ENCODE measurements around the gene MEF2B.

The MEF2B gene

DNA sequence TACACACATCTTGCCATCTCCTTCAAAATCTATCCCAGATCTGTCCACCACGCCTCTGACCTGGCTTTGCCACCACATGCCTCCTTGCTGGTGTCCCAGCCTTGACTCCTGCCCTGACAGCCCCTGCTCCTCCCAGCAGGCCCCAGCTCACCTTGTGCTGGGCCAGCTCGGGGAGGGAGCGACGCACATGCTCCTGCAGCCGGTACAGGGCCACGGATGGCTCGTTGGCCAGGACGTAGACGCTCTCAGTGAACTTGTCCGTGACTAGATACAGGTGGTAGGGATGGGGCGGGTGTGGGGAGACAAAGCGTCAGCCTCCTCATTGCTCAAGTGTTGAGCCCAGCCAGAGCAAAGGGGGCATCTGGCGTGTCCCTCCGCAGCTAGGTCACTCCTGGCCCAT, 16.7 kb upstream of the MEF2B start:
- TF ChIP-seq EZH2 (IDR thresholded peaks at IDR 0.05; ENCODE audit: borderline replicate concordance, low read length): no peak
- TF ChIP-seq, protein P1, sequence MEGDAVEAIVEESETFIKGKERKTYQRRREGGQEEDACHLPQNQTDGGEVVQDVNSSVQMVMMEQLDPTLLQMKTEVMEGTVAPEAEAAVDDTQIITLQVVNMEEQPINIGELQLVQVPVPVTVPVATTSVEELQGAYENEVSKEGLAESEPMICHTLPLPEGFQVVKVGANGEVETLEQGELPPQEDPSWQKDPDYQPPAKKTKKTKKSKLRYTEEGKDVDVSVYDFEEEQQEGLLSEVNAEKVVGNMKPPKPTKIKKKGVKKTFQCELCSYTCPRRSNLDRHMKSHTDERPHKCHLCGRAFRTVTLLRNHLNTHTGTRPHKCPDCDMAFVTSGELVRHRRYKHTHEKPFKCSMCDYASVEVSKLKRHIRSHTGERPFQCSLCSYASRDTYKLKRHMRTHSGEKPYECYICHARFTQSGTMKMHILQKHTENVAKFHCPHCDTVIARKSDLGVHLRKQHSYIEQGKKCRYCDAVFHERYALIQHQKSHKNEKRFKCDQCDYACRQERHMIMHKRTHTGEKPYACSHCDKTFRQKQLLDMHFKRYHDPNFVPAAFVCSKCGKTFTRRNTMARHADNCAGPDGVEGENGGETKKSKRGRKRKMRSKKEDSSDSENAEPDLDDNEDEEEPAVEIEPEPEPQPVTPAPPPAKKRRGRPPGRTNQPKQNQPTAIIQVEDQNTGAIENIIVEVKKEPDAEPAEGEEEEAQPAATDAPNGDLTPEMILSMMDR (IDR thresholded peaks at IDR 0.05; ENCODE audit: low read length): no peak
- peaks cover 16% of the 10 kb centered on the region; the same call in 1 of the 2 replicates for H3K79me2 ChIP-seq (ENCODE audit: insufficient read depth, low read length)

DNA sequence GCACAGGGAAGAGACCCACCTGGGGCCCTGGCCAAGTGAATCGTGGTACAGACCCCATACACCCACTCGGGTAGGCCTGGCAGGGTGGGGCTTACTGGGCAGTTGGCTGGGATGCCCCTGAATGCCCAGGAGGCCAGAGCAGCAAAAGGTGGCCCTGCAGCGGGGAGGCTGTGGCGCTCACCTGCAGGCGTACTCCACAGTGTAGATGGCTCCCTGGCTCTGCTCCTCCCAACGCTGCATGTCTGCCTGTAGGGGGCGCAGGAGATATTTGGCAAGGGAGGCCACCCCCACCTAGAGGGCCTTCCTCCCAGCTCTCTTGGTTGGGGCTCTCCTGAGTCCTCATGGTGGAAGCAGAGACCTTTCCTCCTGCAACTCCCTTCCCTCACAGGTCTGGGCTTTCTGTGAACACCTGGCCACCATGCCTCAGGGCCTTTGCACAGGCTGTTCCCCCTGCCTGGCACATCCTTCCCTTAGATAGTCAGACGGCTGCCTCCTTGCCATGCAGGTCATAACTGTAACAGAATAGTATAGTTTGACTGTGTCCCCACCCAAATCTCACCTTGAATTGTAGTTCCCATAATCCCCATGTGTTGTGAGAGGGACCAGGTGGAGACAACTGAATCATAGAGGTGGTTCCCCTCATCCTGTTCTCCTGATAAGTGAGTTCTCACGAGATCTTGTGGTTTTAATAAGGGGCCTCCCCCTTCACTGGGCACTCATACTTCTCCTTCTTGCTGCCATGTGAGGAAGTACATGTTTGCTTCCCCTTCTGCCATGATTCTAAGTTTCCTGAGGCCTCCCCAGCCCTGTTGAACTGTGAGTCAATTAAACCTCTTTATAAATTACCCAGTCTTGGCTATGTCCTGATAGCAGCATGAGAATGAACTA, 16.0 kb upstream of the MEF2B start:
- H3K36me3 ChIP-seq (ENCODE audit: insufficient read depth, low read length): peaks cover 36% of the 10 kb centered on the region
- H3K9ac ChIP-seq (ENCODE audit: low read length): no peak overlapping the region
- H3K79me2 ChIP-seq (ENCODE audit: insufficient read depth, low read length): peaks cover 9% of the 10 kb centered on the region; the same call in 1 of the 2 replicates

More for the DNA sequence above, 16.7 kb upstream of the MEF2B start:
- no peak overlapping the region for H3K9ac ChIP-seq (ENCODE audit: low read length)
- no peak overlapping the region for H2AFZ ChIP-seq (ENCODE audit: low read length)
- H4K20me1 ChIP-seq (ENCODE audit: insufficient read depth, low read length): no peaks in the 10 kb centered on the region
- H3K4me3 ChIP-seq (ENCODE audit: low read depth, low read length, poor library complexity, severe bottlenecking): no peak overlapping the region
- H3K27ac ChIP-seq (ENCODE audit: low read depth, low read length, poor library complexity, severe bottlenecking): no peak overlapping the region
- no peaks in the 10 kb centered on the region for H3K9me2 ChIP-seq (ENCODE audit: low read depth, low read length)
- peaks cover 31% of the 10 kb centered on the region for H3K36me3 ChIP-seq (ENCODE audit: insufficient read depth, low read length)
- H3F3A ChIP-seq (ENCODE audit: insufficient read depth, low read length): no peaks in the 10 kb centered on the region
- H3K4me2 ChIP-seq (ENCODE audit: low read length): no peak overlapping the region
- no peaks in the 10 kb centered on the region for H3K9me3 ChIP-seq (ENCODE audit: low read length)
- H3K27me3 ChIP-seq (ENCODE audit: insufficient read depth, low read length): no peaks in the 10 kb centered on the region
- H3K4me1 ChIP-seq (ENCODE audit: insufficient read depth, low read length, severe bottlenecking): peaks cover 23% of the 10 kb centered on the region

GRCh38 chr19:19181488-19181998, 11.5 kb upstream of the MEF2B start:
- H3K4me2 ChIP-seq (ENCODE audit: low read length): no peak overlapping the region
- TF ChIP-seq, protein P1 (IDR thresholded peaks at IDR 0.05; ENCODE audit: low read length): no peak
- TF ChIP-seq EZH2 (IDR thresholded peaks at IDR 0.05; ENCODE audit: borderline replicate concordance, low read length): no peak
- H3K27ac ChIP-seq (ENCODE audit: low read depth, low read length, poor library complexity, severe bottlenecking): no peak overlapping the region
- H3K4me3 ChIP-seq (ENCODE audit: low read depth, low read length, poor library complexity, severe bottlenecking): no peak overlapping the region
- no peaks in the 10 kb centered on the region for H3F3A ChIP-seq (ENCODE audit: insufficient read depth, low read length)
- H4K20me1 ChIP-seq (ENCODE audit: insufficient read depth, low read length): no peaks in the 10 kb centered on the region
- no peak overlapping the region for H3K9ac ChIP-seq (ENCODE audit: low read length)
- no peak overlapping the region for H2AFZ ChIP-seq (ENCODE audit: low read length)
- no peaks in the 10 kb centered on the region for H3K27me3 ChIP-seq (ENCODE audit: insufficient read depth, low read length)
- H3K9me2 ChIP-seq (ENCODE audit: low read depth, low read length): no peaks in the 10 kb centered on the region
- H3K36me3 ChIP-seq (ENCODE audit: insufficient read depth, low read length): peaks cover 37% of the 10 kb centered on the region
- H3K79me2 ChIP-seq (ENCODE audit: insufficient read depth, low read length): no peaks in the 10 kb centered on the region
- H3K4me1 ChIP-seq (ENCODE audit: insufficient read depth, low read length, severe bottlenecking): peaks cover 8% of the 10 kb centered on the region
- H3K9me3 ChIP-seq (ENCODE audit: low read length): no peaks in the 10 kb centered on the region

More for the DNA sequence above, 16.0 kb upstream of the MEF2B start:
- Histone ChIP-seq H3K4me2 (ENCODE audit: low read length) (no peak overlapping the region), H3K9me3 (ENCODE audit: low read length) (no peaks in the 10 kb centered on the region), H3F3A (ENCODE audit: insufficient read depth, low read length) (no peaks in the 10 kb centered on the region), H3K4me1 (ENCODE audit: insufficient read depth, low read length, severe bottlenecking) (peaks cover 21% of the 10 kb centered on the region), H3K27ac (ENCODE audit: low read depth, low read length, poor library complexity, severe bottlenecking) (no peak overlapping the region), H2AFZ (ENCODE audit: low read length) (no peak overlapping the region), H3K27me3 (ENCODE audit: insufficient read depth, low read length) (no peaks in the 10 kb centered on the region), H4K20me1 (ENCODE audit: insufficient read depth, low read length) (no peaks in the 10 kb centered on the region), H3K9me2 (ENCODE audit: low read depth, low read length) (no peaks in the 10 kb centered on the region), H3K4me3 (ENCODE audit: low read depth, low read length, poor library complexity, severe bottlenecking) (no peak overlapping the region)
- TF ChIP-seq, protein P1 (IDR thresholded peaks at IDR 0.05; ENCODE audit: low read length): peak; percentile 83
- no peak for TF ChIP-seq EZH2 (IDR thresholded peaks at IDR 0.05; ENCODE audit: borderline replicate concordance, low read length)

Data from OCI-LY1 (cell line).